Liver (tissue), 9 donors: ENCODE data around the gene RADIL. TPM values are rescaled to one million over a fixed set of nuclear protein-coding genes. Genes with fewer than 3 reads are reported as not detected.

Experiments used
- DNase-seq: peaks from one replicate; pipeline ENCODE4 v3.0.0-alpha.2; 2017; ENCODE audit warnings: low spot score
- H3K27ac ChIP-seq, 2 donors: one replicate each; pipeline ENCODE4 v1.7.0; 2013; ENCODE audit warnings: inconsistent platforms in 2 of 2, low read length in 2 of 2, control low read depth in 1 of 2, low read depth in 1 of 2, mild to moderate bottlenecking in 1 of 2
- H3K27me3 ChIP-seq, 4 donors: one replicate each; pipeline versions ENCODE4 v1.6.1 to v1.7.0; 2013; ENCODE audit warnings: low read length in 3 of 4, inconsistent platforms in 1 of 4, mild to moderate bottlenecking in 1 of 4, moderate library complexity in 1 of 4; ENCODE audit not compliant: control insufficient read depth in 4 of 4, insufficient read depth in 4 of 4
- H3K36me3 ChIP-seq, 4 donors: one replicate each; pipeline versions ENCODE4 v1.6.1 to v1.7.0; 2013; ENCODE audit warnings: low read length in 3 of 4, mild to moderate bottlenecking in 3 of 4, low read depth in 1 of 4, moderate library complexity in 1 of 4; ENCODE audit not compliant: control insufficient read depth in 4 of 4, insufficient read depth in 3 of 4
- H3K4me1 ChIP-seq, 4 donors: one replicate each; pipeline versions ENCODE4 v1.6.1 to v1.7.0; 2013; ENCODE audit warnings: low read length in 3 of 4, mild to moderate bottlenecking in 3 of 4, moderate library complexity in 1 of 4; ENCODE audit not compliant: control insufficient read depth in 4 of 4, insufficient read depth in 4 of 4
- H3K4me3 ChIP-seq, 3 donors: one replicate each; pipeline versions ENCODE4 v1.6.1 to v1.7.0; 2013; ENCODE audit warnings: low read length in 3 of 3, control low read depth in 1 of 3, low read depth in 1 of 3, mild to moderate bottlenecking in 1 of 3
- H3K9ac ChIP-seq, 2 donors: one replicate each; pipeline ENCODE4 v1.7.0; 2013; ENCODE audit warnings: low read length in 2 of 2, mild to moderate bottlenecking in 2 of 2, moderate library complexity in 2 of 2, control low read depth in 1 of 2, low read depth in 1 of 2
- H3K9me3 ChIP-seq, 4 donors: one replicate each; pipeline versions ENCODE4 v1.6.1 to v1.7.0; 2013; ENCODE audit warnings: low read length in 3 of 4; ENCODE audit not compliant: control insufficient read depth in 4 of 4
- EGR1 ChIP-seq, 2 donors: IDR thresholded peaks; 2 replicates each; pipeline ENCODE4 v1.6.1; 2016 to 2018; ENCODE audit warnings: antibody characterized with exemption in 2 of 2, low read depth in 2 of 2
- FOXA1 ChIP-seq: IDR thresholded peaks from 2 replicates; pipeline ENCODE4 v1.6.1; 2016; ENCODE audit warnings: antibody characterized with exemption
- FOXA2 ChIP-seq: IDR thresholded peaks from 2 replicates; pipeline ENCODE4 v1.6.1; 2016; ENCODE audit warnings: antibody characterized with exemption
- GABPA ChIP-seq, 2 donors: IDR thresholded peaks in 1 of 2; conservative IDR thresholded peaks in 1 of 2; 2 replicates each; pipeline ENCODE4 v1.6.1; 2016; ENCODE audit warnings: antibody characterized with exemption in 2 of 2, mild to moderate bottlenecking in 1 of 2, moderate library complexity in 1 of 2
- HNF4A ChIP-seq, 2 donors: conservative IDR thresholded peaks; 2 replicates each; pipeline ENCODE4 v1.6.1; 2016; ENCODE audit warnings: antibody characterized with exemption in 2 of 2, mild to moderate bottlenecking in 2 of 2
- HNF4G ChIP-seq: IDR thresholded peaks from 2 replicates; pipeline ENCODE4 v1.6.1; 2016; ENCODE audit warnings: antibody characterized with exemption
- JUND ChIP-seq, 2 donors: IDR thresholded peaks; 2 replicates each; pipeline ENCODE4 v1.6.1; 2016; ENCODE audit warnings: antibody characterized with exemption in 2 of 2
- NR2F2 ChIP-seq: IDR thresholded peaks from 2 replicates; pipeline ENCODE4 v1.6.1; 2016; ENCODE audit warnings: antibody characterized with exemption
- RAD21 ChIP-seq, 2 donors: IDR thresholded peaks; 2 replicates each; pipeline ENCODE4 v1.6.1; 2016; ENCODE audit warnings: antibody characterized with exemption in 2 of 2, mild to moderate bottlenecking in 2 of 2
- REST ChIP-seq: IDR thresholded peaks from 2 replicates; pipeline ENCODE4 v1.6.1; 2016; ENCODE audit warnings: antibody characterized with exemption, mild to moderate bottlenecking
- RXRA ChIP-seq, 2 donors: IDR thresholded peaks; 2 replicates each; pipeline ENCODE4 v1.6.1; 2017 to 2018; ENCODE audit warnings: antibody characterized with exemption in 2 of 2, mild to moderate bottlenecking in 1 of 2
- SP1 ChIP-seq: IDR thresholded peaks from 2 replicates; pipeline ENCODE4 v1.6.1; 2018; ENCODE audit warnings: antibody characterized with exemption, mild to moderate bottlenecking
- TAF1 ChIP-seq: conservative IDR thresholded peaks from 2 replicates; pipeline ENCODE4 v1.6.1; 2016; ENCODE audit warnings: antibody characterized with exemption, mild to moderate bottlenecking
- YY1 ChIP-seq: IDR thresholded peaks from 2 replicates; pipeline ENCODE4 v1.6.1; 2016; ENCODE audit warnings: antibody characterized with exemption, mild to moderate bottlenecking
- WGBS: extraction: QIAGEN DNeasy Blood & Tissue Kit; methylation state at CpG from one replicate; pipeline ENCODE4 v1.1.7; 2013; 5-methylcytosine and 5-hydroxymethylcytosine counted together
- polyA plus RNA-seq, 2 donors: library from polyadenylated mRNA; stranded (reverse) in 1 of 2; unstranded in 1 of 2; fragments of 200-250 nt in 1 of 2; fragments of >200 nt in 1 of 2; fragmentation: Nextera tagmentation in 1 of 2; extraction: Ambion mirVana in 1 of 2; gene quantifications; one replicate each; pipeline versions ENCODE4 v1.2.1 to v1.2.3, GENCODE V29; 2013 to 2015
- total RNA-seq, 2 donors: library from RNA; depleted of rRNA; stranded (reverse); fragments of >200 nt; gene quantifications; one replicate each; pipeline ENCODE4 v1.2.3, GENCODE V29; 2014
- TF ChIP-seq, protein P1 (sequence below): IDR thresholded peaks from 2 replicates; pipeline ENCODE4 v1.6.1; 2016; ENCODE audit warnings: antibody characterized with exemption
- TF ChIP-seq, protein P2 (sequence below): IDR thresholded peaks from 2 replicates; pipeline ENCODE4 v1.6.1; 2016; ENCODE audit warnings: antibody characterized with exemption
- donor health status: healthy.
- donor health status: healthy.
- donor health status: healthy.
- donor health status: healthy.
- donor health status: healthy.

The RADIL gene
- total and polyA plus RNA-seq, 4 donors, result 0.14 to 0.25 (median 0.21) TPM; not detected in 1

DNA sequence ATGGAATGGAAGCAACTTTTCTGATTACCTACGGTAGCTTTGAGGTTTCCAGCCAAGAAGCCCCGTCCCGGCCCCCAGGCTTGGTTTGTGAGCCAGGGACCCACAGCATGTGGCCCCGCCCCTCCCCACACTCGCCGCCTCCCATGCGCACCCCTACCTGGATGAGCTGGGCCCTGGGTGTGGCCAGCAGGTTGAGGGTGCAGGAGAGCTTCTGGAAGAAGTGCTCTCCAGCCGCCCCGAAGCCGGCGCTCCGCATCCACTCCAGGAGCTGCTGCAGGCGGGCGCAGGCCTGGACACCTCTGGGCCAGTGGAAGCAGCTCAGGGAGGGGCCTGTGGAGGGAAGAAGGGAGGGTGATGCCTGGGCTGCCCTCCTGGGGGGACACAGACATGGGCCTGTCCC is 68.4 kb downstream of the RADIL start:
- H3K27me3 ChIP-seq, result no peaks in the 10 kb centered on the region
- no peak for DNase-seq
- no peak overlapping the region for H3K9ac ChIP-seq
- TF ChIP-seq RXRA (IDR thresholded peaks at IDR 0.05), result no peak
- no peak for TF ChIP-seq FOXA1
- no peak for TF ChIP-seq GABPA (IDR thresholded peaks at IDR 0.05 in 1 of 2, conservative IDR thresholded peaks at IDR 0.05 in 1 of 2)
- TF ChIP-seq NR2F2, result no peak
- no peak for TF ChIP-seq SP1
- no peak for TF ChIP-seq FOXA2
- TF ChIP-seq, protein P1, sequence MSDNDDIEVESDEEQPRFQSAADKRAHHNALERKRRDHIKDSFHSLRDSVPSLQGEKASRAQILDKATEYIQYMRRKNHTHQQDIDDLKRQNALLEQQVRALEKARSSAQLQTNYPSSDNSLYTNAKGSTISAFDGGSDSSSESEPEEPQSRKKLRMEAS, result no peak
- no peak for TF ChIP-seq HNF4A (conservative IDR thresholded peaks at IDR 0.05)
- no peak for TF ChIP-seq EGR1 (IDR thresholded peaks at IDR 0.05; ENCODE audit: low read depth in 2 of 2)
- no peak for TF ChIP-seq JUND (IDR thresholded peaks at IDR 0.05)
- no peak for TF ChIP-seq TAF1
- H3K4me3 ChIP-seq, result no peak overlapping the region
- WGBS, result 96% methylated on average over 14 of the region's 14 CpGs
- H3K36me3 ChIP-seq, result no peaks in the 10 kb centered on the region
- no peaks in the 10 kb centered on the region for H3K9me3 ChIP-seq
- no peak overlapping the region for H3K27ac ChIP-seq
- H3K4me1 ChIP-seq, result no peaks in the 10 kb centered on the region

DNA sequence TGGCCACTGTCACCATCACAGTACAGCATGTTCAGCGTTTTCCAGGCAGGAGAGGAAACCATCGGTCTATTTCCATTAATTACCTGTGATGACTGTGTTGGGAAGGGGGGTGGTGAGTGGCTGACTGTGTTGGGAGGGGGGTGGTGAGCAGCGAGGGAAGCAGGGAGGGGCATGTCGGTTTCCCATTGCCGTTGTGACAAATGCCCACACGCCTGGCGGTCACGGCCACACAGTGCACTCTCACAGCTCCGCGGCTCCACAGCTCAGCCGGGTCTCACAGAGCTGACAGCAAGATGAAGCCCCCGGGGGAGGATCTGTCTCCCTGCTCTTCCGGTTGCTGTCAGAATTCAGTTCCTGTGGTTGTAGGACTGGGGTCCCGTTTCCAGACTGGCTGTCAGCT is 69.1 kb downstream of the RADIL start:
- DNase-seq, result no peak
- Histone ChIP-seq H3K4me3 (no peak overlapping the region), H3K9me3 (no peaks in the 10 kb centered on the region), H3K9ac (no peak overlapping the region), H3K27ac (no peak overlapping the region), H3K36me3 (no peaks in the 10 kb centered on the region), H3K27me3 (no peaks in the 10 kb centered on the region), H3K4me1 (no peaks in the 10 kb centered on the region)
- no peak for TF ChIP-seq RAD21 (IDR thresholded peaks at IDR 0.05)
- TF ChIP-seq, protein P2, sequence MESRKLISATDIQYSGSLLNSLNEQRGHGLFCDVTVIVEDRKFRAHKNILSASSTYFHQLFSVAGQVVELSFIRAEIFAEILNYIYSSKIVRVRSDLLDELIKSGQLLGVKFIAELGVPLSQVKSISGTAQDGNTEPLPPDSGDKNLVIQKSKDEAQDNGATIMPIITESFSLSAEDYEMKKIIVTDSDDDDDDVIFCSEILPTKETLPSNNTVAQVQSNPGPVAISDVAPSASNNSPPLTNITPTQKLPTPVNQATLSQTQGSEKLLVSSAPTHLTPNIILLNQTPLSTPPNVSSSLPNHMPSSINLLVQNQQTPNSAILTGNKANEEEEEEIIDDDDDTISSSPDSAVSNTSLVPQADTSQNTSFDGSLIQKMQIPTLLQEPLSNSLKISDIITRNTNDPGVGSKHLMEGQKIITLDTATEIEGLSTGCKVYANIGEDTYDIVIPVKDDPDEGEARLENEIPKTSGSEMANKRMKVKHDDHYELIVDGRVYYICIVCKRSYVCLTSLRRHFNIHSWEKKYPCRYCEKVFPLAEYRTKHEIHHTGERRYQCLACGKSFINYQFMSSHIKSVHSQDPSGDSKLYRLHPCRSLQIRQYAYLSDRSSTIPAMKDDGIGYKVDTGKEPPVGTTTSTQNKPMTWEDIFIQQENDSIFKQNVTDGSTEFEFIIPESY, result no peak
- no peak for TF ChIP-seq YY1
- no peak for TF ChIP-seq JUND (IDR thresholded peaks at IDR 0.05)
- no peak for TF ChIP-seq REST
- no peak for TF ChIP-seq NR2F2
- TF ChIP-seq HNF4G, result no peak
- TF ChIP-seq, protein P1, result no peak
- whole genome bisulfite sequencing, result 76% methylated on average over 14 of the region's 14 CpGs
